IMR-90 (cell line): ENCODE results near the gene TSPAN31. TPM values are rescaled to one million over a fixed set of nuclear protein-coding genes. Genes with fewer than 3 reads are reported as not detected.

ENCODE experiments used
- ATAC-seq: fragments of 200-7000 bp; cut with Tn5 transposase; 2 replicates; pipeline ENCODE4 v1.9.1; 2020; ENCODE audit warnings: low read depth, mild to moderate bottlenecking, moderate library complexity
- BruUV-seq: library from RNA; stranded (reverse); fragments of 400-500 nt; replicated peaks from 2 replicates; lab custom pipeline; 2021; lab: Mats Ljungman, UMichigan
- CTCF ChIA-PET: fragments of 300-600 bp; formaldehyde crosslinking; extraction: SDS; loops from one replicate; lab custom pipeline; 2021; ENCODE audit warnings: antibody characterized with exemption; lab: Yijun Ruan, JAX
- POLR2A ChIA-PET: fragments of 300-600 bp; sonication (Branson Sonifier 250); formaldehyde crosslinking; loops from one replicate; lab custom pipeline; 2022; ENCODE audit warnings: antibody characterized with exemption; ENCODE audit not compliant: unreplicated experiment; lab: Charles Lee
- DNase-seq: peaks from one replicate; pipeline ENCODE4 v3.0.0; 2013
- H2AFZ ChIP-seq: replicated peaks from 2 replicates; pipeline ENCODE3; 2013; ENCODE audit warnings: low read length, mild to moderate bottlenecking; ENCODE audit not compliant: poor library complexity
- H2AK5ac ChIP-seq: 2 replicates; pipeline ENCODE4 v1.6.1; 2013; ENCODE audit warnings: low read depth, low read length, inconsistent platforms
- H2AK9ac ChIP-seq: replicated peaks from 2 replicates; pipeline ENCODE3; 2013; ENCODE audit warnings: mild to moderate bottlenecking, low read depth, low read length, moderate library complexity; ENCODE audit not compliant: poor library complexity
- H2BK120ac ChIP-seq: 2 replicates; pipeline ENCODE4 v1.6.1; 2013; ENCODE audit warnings: low read depth, low read length, inconsistent platforms
- H2BK15ac ChIP-seq: 3 replicates; pipeline ENCODE4 v1.6.1; 2013; ENCODE audit warnings: low read depth, low read length, inconsistent platforms
- H2BK20ac ChIP-seq: 2 replicates; pipeline ENCODE4 v1.6.1; 2013; ENCODE audit warnings: low read depth, mild to moderate bottlenecking, inconsistent platforms, low read length, moderate library complexity
- H2BK5ac ChIP-seq: 2 replicates; pipeline ENCODE4 v1.6.1; 2013; ENCODE audit warnings: mild to moderate bottlenecking, low read depth, low read length, inconsistent platforms; ENCODE audit not compliant: poor library complexity, severe bottlenecking
- H3K14ac ChIP-seq: replicated peaks from 2 replicates; pipeline ENCODE4 v1.6.1; 2013; ENCODE audit warnings: low read depth, low read length, inconsistent platforms
- H3K18ac ChIP-seq: 2 replicates; pipeline ENCODE4 v1.6.1; 2013; ENCODE audit warnings: low read depth, low read length, control low read depth
- H3K23ac ChIP-seq: 2 replicates; pipeline ENCODE4 v1.6.1; 2013; ENCODE audit warnings: low read depth, low read length, inconsistent platforms
- H3K27ac ChIP-seq: 2 replicates; pipeline ENCODE4 v1.5.1; 2013; ENCODE audit warnings: mild to moderate bottlenecking, control low read depth, low read length; ENCODE audit not compliant: insufficient read depth
- H3K27me3 ChIP-seq: 2 replicates; pipeline ENCODE4 v1.6.1; 2013; ENCODE audit warnings: low read length; ENCODE audit not compliant: control insufficient read depth, insufficient read depth
- H3K36me3 ChIP-seq: 2 replicates; pipeline ENCODE4 v1.6.1; 2013; ENCODE audit warnings: low read length, mixed read lengths; ENCODE audit not compliant: control insufficient read depth, insufficient read depth
- H3K4ac ChIP-seq: 2 replicates; pipeline ENCODE4 v1.6.1; 2013; ENCODE audit warnings: low read depth, low read length, inconsistent platforms
- H3K4me1 ChIP-seq: 2 replicates; pipeline ENCODE4 v1.6.1; 2013; ENCODE audit warnings: low read length, mixed read lengths; ENCODE audit not compliant: control insufficient read depth, insufficient read depth
- H3K4me2 ChIP-seq: 2 replicates; pipeline ENCODE4 v1.6.1; 2013; ENCODE audit warnings: low read depth, mild to moderate bottlenecking, control low read depth, low read length, moderate library complexity
- H3K4me3 ChIP-seq: 2 replicates; pipeline ENCODE4 v1.5.1; 2013; ENCODE audit warnings: low read depth, mild to moderate bottlenecking, control low read depth, low read length, moderate library complexity; ENCODE audit not compliant: insufficient read depth
- H3K56ac ChIP-seq: 2 replicates; pipeline ENCODE4 v1.6.1; 2013; ENCODE audit warnings: low read length, inconsistent platforms; ENCODE audit not compliant: insufficient read depth; ENCODE audit errors: extremely low read depth
- H3K79me1 ChIP-seq, 2 experiments: 2 replicates each; pipeline ENCODE4 v1.6.1; 2013; ENCODE audit warnings: low read length in 2 of 2, inconsistent platforms in 1 of 2, low read depth in 1 of 2
- H3K9ac ChIP-seq: 2 replicates; pipeline ENCODE4 v1.6.1; 2013; ENCODE audit warnings: low read depth, low read length, control low read depth
- H3K9me1 ChIP-seq: 2 replicates; pipeline ENCODE4 v1.6.1; 2013; ENCODE audit warnings: low read length, inconsistent platforms; ENCODE audit not compliant: insufficient read depth
- H3K9me3 ChIP-seq: 2 replicates; pipeline ENCODE4 v1.6.1; 2013; ENCODE audit warnings: low read length; ENCODE audit not compliant: control insufficient read depth, insufficient read depth
- H4K20me1 ChIP-seq: 2 replicates; pipeline ENCODE4 v1.6.1; 2013; ENCODE audit warnings: low read length, inconsistent platforms; ENCODE audit not compliant: insufficient read depth
- H4K5ac ChIP-seq: 2 replicates; pipeline ENCODE4 v1.6.1; 2013; ENCODE audit warnings: mild to moderate bottlenecking, low read depth, low read length, control low read depth
- H4K8ac ChIP-seq, 2 experiments: 2 replicates each; pipeline ENCODE4 v1.6.1; 2013; ENCODE audit warnings: low read depth in 2 of 2, low read length in 2 of 2, control low read depth in 1 of 2, inconsistent platforms in 1 of 2
- H4K91ac ChIP-seq: 2 replicates; pipeline ENCODE4 v1.6.1; 2013; ENCODE audit warnings: low read depth, low read length, inconsistent platforms; ENCODE audit not compliant: insufficient read depth
- BHLHE40 ChIP-seq: fragments of 150-350 bp; IDR thresholded peaks from 2 replicates; pipeline ENCODE4 v1.6.1; 2016; ENCODE audit warnings: mild to moderate bottlenecking, low read depth, low read length
- CEBPB ChIP-seq: IDR thresholded peaks from 2 replicates; pipeline ENCODE4 v1.6.1; 2012; ENCODE audit warnings: low read depth, low read length, improper control_type of control experiment
- FOS ChIP-seq: fragments of 150-350 bp; IDR thresholded peaks from 2 replicates; pipeline ENCODE4 v1.6.1; 2016; ENCODE audit warnings: low read depth, low read length
- MAFK ChIP-seq: IDR thresholded peaks from 2 replicates; pipeline ENCODE4 v1.6.1; 2012; ENCODE audit warnings: low read depth, low read length, improper control_type of control experiment
- MAZ ChIP-seq: IDR thresholded peaks from 2 replicates; pipeline ENCODE4 v1.6.1; 2012; ENCODE audit warnings: low read depth, mild to moderate bottlenecking, low read length, improper control_type of control experiment, moderate library complexity, borderline replicate concordance
- NFE2L2 ChIP-seq: fragments of 150-350 bp; IDR thresholded peaks from 2 replicates; pipeline ENCODE4 v1.6.1; 2016; ENCODE audit warnings: low read depth, mild to moderate bottlenecking, low read length
- POLR2A ChIP-seq: IDR thresholded peaks from 2 replicates; pipeline ENCODE4 v1.6.1; 2012; ENCODE audit warnings: mild to moderate bottlenecking, low read depth, low read length
- RAD21 ChIP-seq: IDR thresholded peaks from 2 replicates; pipeline ENCODE4 v1.6.1; 2012; ENCODE audit warnings: low read length, improper control_type of control experiment
- RCOR1 ChIP-seq: IDR thresholded peaks from 2 replicates; pipeline ENCODE4 v1.6.1; 2012; ENCODE audit warnings: mild to moderate bottlenecking, low read length, improper control_type of control experiment; ENCODE audit not compliant: insufficient replicate concordance
- RFX5 ChIP-seq: IDR thresholded peaks from 2 replicates; pipeline ENCODE4 v1.8.0; 2012; ENCODE audit warnings: low read depth, mild to moderate bottlenecking, low read length, moderate library complexity
- SMC3 ChIP-seq: fragments of 150-350 bp; IDR thresholded peaks from 2 replicates; pipeline ENCODE4 v1.6.1; 2016; ENCODE audit warnings: low read depth, mild to moderate bottlenecking, antibody characterized with exemption, low read length, moderate library complexity
- WGBS, 2 experiments: methylation state at CpG; one replicate each; pipeline versions ENCODE4 v1.1.5 to v1.1.7; 2013; ENCODE audit warnings: missing lambda C conversion rate in 2 of 2; ENCODE audit not compliant: insufficient read length in 1 of 2; ENCODE audit errors: extremely low coverage in 2 of 2; 5-methylcytosine and 5-hydroxymethylcytosine counted together
- dilution Hi-C: fragments of 300-500 bp; cut with HindIII; formaldehyde crosslinking; loops from one replicate; pipeline ENCODE4 v1.14.3; 2018; ENCODE audit warnings: low sequenced_read_pairs; ENCODE audit not compliant: unreplicated experiment
- in situ Hi-C: fragments of 300-500 bp; cut with MboI; formaldehyde crosslinking; loops from 3 replicates; pipeline ENCODE4 v1.14.3; 2019; ENCODE audit warnings: low sequenced_read_pairs, inconsistent platforms, mixed read lengths
- intact Hi-C: fragments of 100-400 bp; cut with micrococcal nuclease; formaldehyde crosslinking; loops from 2 replicates; pipeline ENCODE4 v1.10.0; 2022
- polyA plus RNA-seq, 3 experiments: library from polyadenylated mRNA; depleted of rRNA; stranded (reverse); fragments of >200 nt; gene quantifications; 2 replicates each; pipeline ENCODE4 v1.2.3, GENCODE V29; 2012; ENCODE audit warnings: low replicate concordance in 1 of 3
- total RNA-seq: library from RNA; depleted of rRNA; stranded (reverse); fragments of >200 nt; gene quantifications from 2 replicates; pipeline ENCODE4 v1.2.3, GENCODE V29; 2012
- TF ChIP-seq, protein P1 (sequence below): fragments of 150-350 bp; IDR thresholded peaks from 2 replicates; pipeline ENCODE4 v1.6.1; 2016; ENCODE audit warnings: low read depth, mild to moderate bottlenecking, low read length, moderate library complexity, borderline replicate concordance
- TF ChIP-seq, protein P2 (sequence below): conservative IDR thresholded peaks from 2 replicates; pipeline ENCODE4 v1.5.1; 2012; ENCODE audit warnings: mild to moderate bottlenecking, low read depth, low read length, improper control_type of control experiment
- TF ChIP-seq, protein P3 (sequence below): fragments of 150-350 bp; IDR thresholded peaks from 2 replicates; pipeline ENCODE4 v1.6.1; 2017; ENCODE audit warnings: mild to moderate bottlenecking, antibody characterized with exemption, low read length, low read depth

Gene TSPAN31
- total and polyA plus RNA-seq, 2 of the 4 experiments (the other 2 are of a cell fraction) = 12.3 to 71.2 TPM

DNA sequence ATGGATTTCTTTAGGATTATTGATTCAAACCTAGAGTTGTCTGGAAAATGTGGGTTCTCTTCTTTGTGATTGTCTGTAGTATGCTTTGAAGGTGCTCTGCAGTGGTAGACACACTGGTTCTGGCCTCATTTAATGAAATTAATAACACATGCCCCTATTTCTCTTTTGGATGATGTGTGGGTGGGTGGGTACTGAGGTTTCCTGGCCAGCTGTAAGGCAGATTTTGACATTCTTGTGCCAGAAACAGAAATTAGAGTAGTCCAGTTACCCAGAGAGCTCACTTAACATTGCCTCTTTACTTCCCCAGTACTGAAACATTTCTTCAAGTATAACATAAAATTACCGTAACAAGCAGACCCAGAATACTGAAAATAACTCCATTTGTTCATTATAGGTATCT, 52.2 kb downstream of the TSPAN31 start:
- peaks cover 3% of the 10 kb centered on the region; the same call in 1 of the 2 replicates for H4K20me1 ChIP-seq
- H3K23ac ChIP-seq = no peak overlapping the region
- no peaks in the 10 kb centered on the region for H3K27me3 ChIP-seq
- peaks cover 43% of the 10 kb centered on the region for H3K36me3 ChIP-seq
- no peak overlapping the region for H2BK20ac ChIP-seq
- H3K4me3 ChIP-seq = no peak overlapping the region
- H3K9ac ChIP-seq = no peak overlapping the region
- H3K9me1 ChIP-seq = no peaks in the 10 kb centered on the region
- H2BK120ac ChIP-seq = no peak overlapping the region
- H4K91ac ChIP-seq = no peak overlapping the region
- TF ChIP-seq BHLHE40 (no peak), FOS (no peak), MAZ (no peak), POLR2A (no peak), CEBPB (no peak), RCOR1 (no peak), MAFK (no peak), NFE2L2 (no peak), RAD21 (no peak), SMC3 (no peak), RFX5 (no peak)
- TF ChIP-seq, protein P1, sequence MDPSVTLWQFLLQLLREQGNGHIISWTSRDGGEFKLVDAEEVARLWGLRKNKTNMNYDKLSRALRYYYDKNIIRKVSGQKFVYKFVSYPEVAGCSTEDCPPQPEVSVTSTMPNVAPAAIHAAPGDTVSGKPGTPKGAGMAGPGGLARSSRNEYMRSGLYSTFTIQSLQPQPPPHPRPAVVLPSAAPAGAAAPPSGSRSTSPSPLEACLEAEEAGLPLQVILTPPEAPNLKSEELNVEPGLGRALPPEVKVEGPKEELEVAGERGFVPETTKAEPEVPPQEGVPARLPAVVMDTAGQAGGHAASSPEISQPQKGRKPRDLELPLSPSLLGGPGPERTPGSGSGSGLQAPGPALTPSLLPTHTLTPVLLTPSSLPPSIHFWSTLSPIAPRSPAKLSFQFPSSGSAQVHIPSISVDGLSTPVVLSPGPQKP = no peak
- TF ChIP-seq, protein P2, sequence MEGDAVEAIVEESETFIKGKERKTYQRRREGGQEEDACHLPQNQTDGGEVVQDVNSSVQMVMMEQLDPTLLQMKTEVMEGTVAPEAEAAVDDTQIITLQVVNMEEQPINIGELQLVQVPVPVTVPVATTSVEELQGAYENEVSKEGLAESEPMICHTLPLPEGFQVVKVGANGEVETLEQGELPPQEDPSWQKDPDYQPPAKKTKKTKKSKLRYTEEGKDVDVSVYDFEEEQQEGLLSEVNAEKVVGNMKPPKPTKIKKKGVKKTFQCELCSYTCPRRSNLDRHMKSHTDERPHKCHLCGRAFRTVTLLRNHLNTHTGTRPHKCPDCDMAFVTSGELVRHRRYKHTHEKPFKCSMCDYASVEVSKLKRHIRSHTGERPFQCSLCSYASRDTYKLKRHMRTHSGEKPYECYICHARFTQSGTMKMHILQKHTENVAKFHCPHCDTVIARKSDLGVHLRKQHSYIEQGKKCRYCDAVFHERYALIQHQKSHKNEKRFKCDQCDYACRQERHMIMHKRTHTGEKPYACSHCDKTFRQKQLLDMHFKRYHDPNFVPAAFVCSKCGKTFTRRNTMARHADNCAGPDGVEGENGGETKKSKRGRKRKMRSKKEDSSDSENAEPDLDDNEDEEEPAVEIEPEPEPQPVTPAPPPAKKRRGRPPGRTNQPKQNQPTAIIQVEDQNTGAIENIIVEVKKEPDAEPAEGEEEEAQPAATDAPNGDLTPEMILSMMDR = no peak
- TF ChIP-seq, protein P3, sequence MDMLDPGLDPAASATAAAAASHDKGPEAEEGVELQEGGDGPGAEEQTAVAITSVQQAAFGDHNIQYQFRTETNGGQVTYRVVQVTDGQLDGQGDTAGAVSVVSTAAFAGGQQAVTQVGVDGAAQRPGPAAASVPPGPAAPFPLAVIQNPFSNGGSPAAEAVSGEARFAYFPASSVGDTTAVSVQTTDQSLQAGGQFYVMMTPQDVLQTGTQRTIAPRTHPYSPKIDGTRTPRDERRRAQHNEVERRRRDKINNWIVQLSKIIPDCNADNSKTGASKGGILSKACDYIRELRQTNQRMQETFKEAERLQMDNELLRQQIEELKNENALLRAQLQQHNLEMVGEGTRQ = no peak
- H4K8ac ChIP-seq = no peak overlapping the region
- no peak overlapping the region for H3K27ac ChIP-seq
- H3K18ac ChIP-seq = no peak overlapping the region
- no peak overlapping the region for H2BK5ac ChIP-seq
- no TSS peak for BruUV-seq
- H3K79me1 ChIP-seq = peaks cover 21 to 23% of the 10 kb centered on the region in 2 experiments
- H3K4ac ChIP-seq = no peak overlapping the region
- DNase-seq (no peak), ATAC-seq (no peak)
- H4K5ac ChIP-seq = no peak overlapping the region
- dilution Hi-C loops (no loop called here), in situ Hi-C loops (no loop called here), intact Hi-C loops (no loop called here)
- ChIA-PET CTCF (interaction anchor here (0.6 to 1.3 kb wide), 2 partner anchors 14 to 83 kb away, joined by 3 to 11 read pairs; no protein-coding TSS in a partner anchor), POLR2A (no interaction called here)
- no peak overlapping the region for H3K56ac ChIP-seq
- peaks cover 2% of the 10 kb centered on the region; the same call in 1 of the 2 replicates for H3K4me1 ChIP-seq
- no peaks in the 10 kb centered on the region for H3K9me3 ChIP-seq
- no peak overlapping the region for H3K14ac ChIP-seq
- H2AK9ac ChIP-seq = no peak overlapping the region
- H2BK15ac ChIP-seq = no peak overlapping the region
- WGBS, 2 experiments = no CpG with 5 or more reads among the region's 1 CpG
- no peak overlapping the region for H3K4me2 ChIP-seq
- no peak overlapping the region for H2AFZ ChIP-seq
- no peak overlapping the region for H2AK5ac ChIP-seq
